GM19239 (cell line): ENCODE results near the gene FYCO1.
"Not testable (repeated sequence)": the region's sequence is repeated elsewhere in the genome, so short reads cannot be mapped to it uniquely, and the experiment has no call there.

Source experiments
- DNase-seq: peaks from one replicate; pipeline ENCODE4 v3.0.0; 2011; ENCODE audit warnings: low spot score; ENCODE audit not compliant: insufficient read length
- FAIRE-seq: peaks from 2 replicates; lab custom pipeline; 2011; peaks lifted over from hg19 to GRCh38; lab: Jason Lieb, UNC

Gene FYCO1

DNA sequence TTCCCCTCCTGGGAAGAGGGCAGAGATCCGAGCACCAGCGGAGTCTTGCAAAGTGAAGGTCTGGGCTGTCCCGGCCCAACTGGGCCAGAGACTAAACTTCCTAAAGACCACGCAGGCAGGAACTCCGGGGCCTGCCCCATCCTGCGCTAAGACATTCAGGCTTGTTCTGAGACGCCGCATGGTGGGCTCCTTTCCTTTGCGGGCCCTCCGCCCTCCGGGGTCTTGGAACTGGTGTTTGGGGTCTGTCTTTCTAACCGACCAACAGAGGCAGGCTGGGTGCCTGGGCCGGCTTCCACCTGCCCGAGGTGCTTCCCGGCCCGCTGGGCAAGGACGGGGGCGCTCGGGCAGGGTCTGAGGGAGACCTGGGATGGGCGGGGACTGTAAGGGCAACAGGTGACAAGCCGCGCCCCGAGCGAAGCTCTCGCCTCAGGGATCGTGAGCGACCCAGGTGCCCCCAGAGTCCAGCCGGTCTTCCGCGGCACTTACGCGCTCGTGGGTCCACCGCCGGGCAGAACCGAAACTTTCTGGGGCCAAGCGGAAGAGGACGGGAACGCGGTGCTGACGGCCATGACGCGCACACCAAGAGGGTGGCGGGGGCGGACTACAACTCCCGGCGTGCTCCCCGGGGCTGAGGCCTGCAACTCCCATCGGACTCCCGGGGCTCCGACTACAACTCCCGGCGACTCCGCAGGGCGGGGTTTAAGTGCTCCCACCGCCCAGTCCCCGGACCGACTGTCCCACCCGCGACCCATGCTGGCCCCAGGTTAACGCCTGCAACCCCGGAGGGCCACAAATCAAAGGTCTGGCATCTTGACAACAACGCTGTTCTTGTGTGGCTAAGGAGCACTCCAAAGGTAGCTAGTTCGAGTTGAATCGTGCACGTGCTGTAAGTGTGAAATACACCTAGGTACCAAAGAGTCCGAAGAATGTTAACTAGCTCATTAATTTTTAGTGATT, at the start of gene FYCO1:
Gene FYCO1 (minus strand): TSS at position 589 of the 957 bp plus-strand sequence. CDS start 10,914 bp downstream, outside the sequence.
- peak; percentile 80 for FAIRE-seq
- peak; percentile 92 for DNase-seq

DNA sequence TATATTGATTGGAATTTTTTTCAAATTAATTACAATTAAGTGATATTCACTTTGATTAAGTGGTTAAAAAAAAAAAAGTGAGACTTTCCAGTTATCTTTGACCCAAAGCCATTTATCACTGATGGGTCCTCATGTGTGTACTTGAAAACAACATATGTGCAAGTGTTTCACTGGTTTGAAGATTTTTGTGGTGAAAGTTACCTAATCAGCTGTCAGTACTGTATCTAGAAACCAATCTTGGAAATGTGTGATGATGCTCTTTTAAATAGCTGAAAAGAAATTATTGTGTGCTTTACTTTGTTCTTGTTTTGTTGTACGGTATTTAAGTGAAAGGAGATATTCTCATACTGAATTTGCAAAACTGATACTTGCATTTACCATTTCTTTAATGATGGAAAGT, 43.3 kb upstream of the FYCO1 start:
- FAIRE-seq (no peak), DNase-seq (no peak)

DNA sequence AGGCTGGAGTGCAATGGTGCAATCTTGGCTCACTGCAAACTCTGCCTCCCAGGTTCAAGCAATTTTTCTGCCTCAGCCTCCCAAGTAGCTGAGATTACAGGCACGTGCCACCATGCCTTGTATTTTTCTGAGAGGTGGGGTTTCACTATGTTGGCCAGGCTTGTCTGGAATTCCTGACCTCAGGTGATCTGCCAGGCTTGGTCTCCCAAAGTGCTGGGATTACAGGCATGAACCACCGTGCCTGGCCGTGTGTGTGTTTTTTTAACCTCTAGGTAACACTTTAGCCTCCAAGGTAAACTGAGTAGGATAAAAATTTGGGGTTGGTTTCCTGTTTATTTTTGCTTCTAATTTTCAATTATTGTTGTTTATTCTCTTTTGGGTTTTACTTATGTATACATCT, 42.4 kb upstream of the FYCO1 start:
- not testable (repeated sequence) for FAIRE-seq, DNase-seq

DNA sequence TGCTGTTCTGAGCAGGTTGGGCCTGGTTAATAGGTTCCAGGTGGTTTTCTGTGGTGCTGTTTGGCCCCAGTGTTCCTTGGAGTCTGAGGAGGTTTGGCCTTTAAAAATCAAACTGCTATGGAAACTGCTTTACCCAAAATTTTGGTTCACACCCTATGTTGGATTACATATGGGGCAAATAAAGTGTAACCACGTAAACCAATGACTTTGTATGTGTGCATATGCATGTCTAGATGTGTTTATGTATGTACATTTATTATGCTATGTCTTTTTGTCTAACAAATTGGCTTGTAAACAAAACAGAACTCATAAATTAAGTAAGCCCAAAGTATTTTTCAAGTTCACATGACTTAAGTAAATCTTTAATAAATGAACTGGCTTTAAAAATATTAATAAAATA, 40.6 kb upstream of the FYCO1 start:
- FAIRE-seq: no peak
- DNase-seq: no peak

DNA sequence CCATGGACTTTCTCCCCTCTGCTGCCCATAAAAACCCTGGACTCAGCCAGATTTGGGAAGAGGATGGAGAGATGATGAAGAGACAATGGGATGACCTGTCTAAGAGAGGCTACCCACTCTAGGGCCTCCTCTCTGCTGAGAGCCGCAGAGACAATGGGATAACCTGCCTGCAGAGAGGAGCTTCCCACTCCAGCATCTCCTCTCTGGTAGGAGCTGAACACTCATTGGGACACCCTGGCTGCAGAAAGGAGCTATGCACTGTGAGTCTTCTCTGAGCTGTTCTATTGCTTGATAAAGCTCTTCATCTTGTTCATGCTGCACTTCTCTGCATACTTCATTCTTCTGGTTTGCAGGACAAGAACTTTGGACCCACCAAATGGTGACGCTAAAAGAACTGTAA, 36.1 kb upstream of the FYCO1 start:
- FAIRE-seq (no peak), DNase-seq (no peak)

DNA sequence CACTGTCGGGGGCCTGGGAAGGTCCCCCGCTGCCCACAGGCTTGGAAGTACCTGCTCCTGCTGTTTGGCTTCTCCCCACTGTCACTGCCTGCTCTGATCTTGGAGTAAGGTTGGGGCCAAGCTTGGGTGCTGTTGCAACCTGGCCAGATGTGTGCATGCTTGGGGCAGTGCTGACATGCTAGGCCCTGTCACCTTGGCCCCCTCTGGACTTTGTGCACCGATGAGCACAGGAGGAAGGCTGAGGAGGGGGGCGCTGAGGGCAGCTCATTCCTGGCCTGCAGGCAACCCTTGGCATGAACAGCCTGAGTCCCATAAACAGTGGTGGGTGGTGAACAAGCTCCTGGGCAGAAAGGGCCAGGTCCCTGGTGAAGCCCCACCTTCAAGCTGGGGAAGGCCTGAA, 35.6 kb upstream of the FYCO1 start:
- FAIRE-seq: no peak

DNA sequence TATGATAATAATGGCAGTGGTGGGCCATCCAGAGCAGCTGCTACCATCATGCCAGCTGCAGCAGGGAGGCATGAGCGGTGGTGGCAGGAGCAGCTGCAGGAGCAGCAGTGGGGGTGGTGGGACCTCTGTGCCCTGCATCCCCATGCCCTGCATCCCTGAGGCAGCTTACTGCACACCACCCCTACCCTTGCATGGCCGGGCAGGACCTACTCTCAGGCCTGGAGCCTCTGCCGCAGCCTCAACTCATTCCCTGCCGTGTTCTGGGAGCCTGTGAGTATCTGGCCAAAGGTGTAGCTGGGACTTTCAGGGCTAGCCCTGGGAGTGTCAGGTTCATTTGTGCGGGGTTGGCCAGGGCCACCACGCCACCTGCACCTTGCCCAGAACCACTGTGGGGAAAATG, 35.0 kb upstream of the FYCO1 start:
- no peak for DNase-seq
- no peak for FAIRE-seq

More for the DNA sequence above, 35.6 kb upstream of the FYCO1 start:
- no peak for DNase-seq

DNA sequence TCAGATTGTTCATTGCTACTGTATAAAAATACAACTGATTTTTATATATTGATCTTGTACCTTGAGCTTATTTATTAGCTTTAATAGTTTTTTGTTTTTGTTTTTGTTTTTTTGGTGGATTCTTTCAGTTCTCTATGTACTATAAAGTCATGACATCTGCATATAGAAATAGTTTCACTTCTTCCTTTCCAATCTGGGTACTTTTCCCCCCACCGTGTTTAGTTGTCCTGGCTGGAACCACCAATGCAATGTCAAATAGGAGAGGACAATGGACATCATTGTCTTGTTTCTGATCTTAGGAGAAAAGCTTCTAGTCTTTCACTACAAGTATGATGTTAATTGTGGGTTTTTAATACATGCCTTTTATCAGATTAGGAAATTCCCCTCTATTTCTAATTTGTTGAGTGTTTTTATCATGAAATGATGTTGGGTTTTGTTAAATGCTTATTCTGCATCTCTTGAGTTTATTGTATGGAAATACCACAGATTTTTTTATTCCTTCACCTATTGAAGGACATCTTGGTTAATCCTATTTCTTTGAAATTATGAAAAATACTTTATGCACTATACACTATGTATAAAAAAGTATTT, 34.4 kb upstream of the FYCO1 start:
- no peak for DNase-seq
- peak; percentile 55 for FAIRE-seq

DNA sequence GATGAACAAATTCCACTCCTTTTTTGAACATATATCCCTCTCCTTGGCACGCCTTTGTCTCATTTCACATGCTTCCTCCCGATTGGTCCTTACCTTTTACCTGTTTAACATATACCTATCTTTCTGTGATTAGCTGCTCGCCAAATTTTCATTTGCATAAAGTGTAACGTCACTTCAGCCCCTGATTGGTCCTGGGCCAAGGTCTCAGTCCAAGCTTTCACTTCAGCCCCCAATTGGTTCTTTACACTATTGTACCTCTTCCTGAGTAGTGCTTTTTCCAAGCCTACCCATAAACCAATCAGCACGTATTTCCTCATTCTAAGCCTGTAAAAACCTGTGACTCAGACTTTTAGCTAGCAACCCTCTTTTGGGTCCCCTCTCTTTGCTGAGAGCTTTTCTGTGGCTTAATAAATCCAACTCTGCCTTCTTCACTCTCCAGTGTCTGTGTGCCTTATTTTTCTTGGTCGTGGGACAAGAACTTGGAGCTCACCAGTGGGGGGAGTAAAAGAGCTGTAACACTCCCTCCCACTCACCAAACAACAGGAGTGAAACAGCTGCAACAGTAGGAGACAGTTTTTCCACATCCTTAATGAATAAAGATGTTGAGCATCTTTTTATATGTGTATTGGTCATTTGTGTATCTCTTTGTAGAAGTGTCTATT, 32.2 kb upstream of the FYCO1 start:
- DNase-seq: no peak
- no peak for FAIRE-seq

DNA sequence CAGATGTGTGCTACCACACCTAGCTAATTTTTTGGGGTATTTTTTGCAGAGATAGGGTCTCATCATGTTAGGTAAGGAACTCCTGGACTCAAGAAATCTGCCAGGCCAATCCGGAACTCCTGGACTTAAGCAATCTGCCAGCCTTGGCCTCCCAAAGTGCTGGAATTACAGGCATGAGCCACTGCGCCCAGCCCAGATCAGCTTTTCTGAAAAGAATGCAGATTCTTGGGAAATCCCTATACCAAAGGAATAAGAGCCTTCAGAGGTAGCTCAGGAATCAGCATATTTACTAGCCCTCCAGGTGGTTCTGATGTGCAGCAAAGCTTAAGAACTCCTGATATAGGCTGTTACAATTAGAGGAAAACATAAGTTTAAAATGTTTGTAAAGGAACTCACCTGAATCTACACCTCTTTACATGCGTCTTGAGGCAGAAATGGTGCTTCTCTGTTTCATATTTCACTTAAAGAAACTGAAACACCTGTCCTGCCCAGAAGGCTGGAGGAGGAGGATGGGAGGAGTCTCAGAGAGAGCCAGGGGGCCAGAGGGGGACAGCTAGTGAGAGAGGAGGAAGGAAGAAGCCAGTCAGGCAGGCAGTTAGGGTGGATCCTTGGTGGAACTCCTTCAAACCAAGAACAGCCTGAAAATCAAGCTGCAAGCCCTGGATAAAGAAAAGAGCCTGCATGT, 31.5 kb upstream of the FYCO1 start, which contains the start of gene XCR1:
Gene XCR1 (minus strand): TSS at position 463 of the 685 bp plus-strand sequence. CDS start 5,536 bp downstream, outside the sequence.
- DNase-seq: no peak
- FAIRE-seq: no peak

DNA sequence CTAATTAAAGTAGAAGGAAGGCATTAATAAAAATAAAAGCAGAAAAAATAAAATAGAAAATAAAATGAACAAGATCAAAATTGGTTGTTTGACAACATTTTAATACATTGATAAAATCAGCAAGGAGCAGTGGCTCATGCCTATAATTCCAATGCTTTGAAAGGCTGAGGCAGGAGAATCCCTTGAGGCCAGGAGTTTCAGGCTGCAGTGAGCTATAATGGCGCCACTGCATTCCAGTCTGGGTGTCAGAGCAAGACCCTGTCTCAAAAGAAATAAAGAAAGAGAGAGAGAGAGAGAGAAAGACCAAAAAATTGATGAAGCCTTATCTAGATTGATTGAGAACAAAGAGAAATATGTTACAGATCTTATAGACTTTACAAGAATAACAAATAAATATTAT, 29.5 kb upstream of the FYCO1 start:
- FAIRE-seq (no peak), DNase-seq (no peak)

DNA sequence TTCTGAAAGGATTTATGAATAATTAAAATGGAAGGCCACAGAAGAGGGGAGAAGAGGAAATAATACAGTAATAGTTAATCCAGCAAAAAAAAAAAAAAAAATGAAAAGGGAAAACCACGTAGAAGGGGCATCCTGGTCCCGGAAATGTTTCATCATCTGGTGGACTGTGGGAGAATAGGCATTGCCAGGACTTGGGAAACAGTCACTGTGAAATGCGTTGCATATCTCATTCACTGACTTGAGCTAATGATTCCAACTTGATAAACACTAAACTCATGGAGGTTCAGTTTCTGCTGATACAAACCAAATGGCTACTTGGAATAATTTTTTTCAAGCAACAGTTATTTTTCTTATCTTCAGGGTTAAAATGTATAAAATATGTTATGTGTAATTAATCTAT, 28.5 kb upstream of the FYCO1 start:
- FAIRE-seq (no peak), DNase-seq (no peak)

DNA sequence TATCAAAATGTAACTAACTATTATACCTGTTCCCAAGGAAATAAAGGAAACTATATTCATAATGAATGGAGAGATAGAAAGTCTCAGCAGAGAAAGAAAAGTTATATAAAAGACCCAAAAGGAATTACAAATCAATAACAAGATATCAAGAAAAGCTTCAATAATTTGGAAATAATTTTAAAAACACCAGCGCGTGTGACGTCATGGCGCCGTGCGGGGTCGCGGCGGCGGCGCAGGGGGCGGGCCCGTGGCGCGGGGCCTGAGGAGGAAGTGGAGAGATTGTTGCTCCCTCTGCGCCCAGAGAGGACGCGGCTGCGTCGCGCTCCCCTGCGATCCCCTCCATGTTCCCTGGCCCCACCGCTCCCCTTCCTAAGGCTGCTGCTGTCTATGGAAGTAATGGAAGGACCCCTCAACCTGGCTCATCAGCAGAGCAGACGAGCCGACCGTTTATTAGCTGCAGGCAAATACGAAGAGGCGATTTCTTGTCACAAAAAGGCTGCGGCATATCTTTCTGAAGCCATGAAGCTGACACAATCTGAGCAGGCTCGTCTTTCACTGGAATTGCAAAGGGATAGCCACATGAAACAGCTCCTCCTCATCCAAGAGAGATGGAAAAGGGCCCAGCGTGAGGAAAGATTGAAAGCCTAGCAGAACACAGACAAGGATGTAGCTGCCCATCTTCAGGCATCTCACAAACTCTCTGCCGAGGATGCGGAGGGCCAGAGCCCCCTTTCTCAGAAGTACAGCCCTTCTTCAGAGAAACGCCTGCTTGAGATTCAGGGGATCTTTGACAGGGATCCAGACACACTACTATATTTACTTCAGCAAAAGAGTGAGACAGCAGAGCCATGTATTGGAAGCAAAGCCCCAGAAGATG, 27.5 kb upstream of the FYCO1 start:
- no peak for FAIRE-seq
- DNase-seq: no peak

DNA sequence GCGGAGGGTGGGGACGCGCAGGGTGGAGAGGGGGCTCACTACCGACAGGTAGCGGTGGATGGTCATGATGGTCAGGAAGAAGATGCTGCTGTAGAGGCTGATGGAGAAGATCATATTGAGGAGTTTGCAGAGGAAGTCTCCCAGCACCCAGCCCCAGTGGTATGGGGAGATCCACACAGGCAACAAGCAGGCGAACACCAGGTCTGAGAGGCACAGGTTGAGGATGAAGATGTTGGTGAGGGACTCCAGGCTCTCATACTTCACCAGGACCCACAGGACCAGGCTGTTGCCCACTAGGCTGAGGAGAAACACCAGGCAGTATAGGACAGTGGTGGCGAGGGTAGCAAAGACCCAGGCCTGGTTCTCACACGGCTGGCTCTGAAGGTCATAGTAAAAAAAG, 25.9 kb upstream of the FYCO1 start:
- no peak for FAIRE-seq

DNA sequence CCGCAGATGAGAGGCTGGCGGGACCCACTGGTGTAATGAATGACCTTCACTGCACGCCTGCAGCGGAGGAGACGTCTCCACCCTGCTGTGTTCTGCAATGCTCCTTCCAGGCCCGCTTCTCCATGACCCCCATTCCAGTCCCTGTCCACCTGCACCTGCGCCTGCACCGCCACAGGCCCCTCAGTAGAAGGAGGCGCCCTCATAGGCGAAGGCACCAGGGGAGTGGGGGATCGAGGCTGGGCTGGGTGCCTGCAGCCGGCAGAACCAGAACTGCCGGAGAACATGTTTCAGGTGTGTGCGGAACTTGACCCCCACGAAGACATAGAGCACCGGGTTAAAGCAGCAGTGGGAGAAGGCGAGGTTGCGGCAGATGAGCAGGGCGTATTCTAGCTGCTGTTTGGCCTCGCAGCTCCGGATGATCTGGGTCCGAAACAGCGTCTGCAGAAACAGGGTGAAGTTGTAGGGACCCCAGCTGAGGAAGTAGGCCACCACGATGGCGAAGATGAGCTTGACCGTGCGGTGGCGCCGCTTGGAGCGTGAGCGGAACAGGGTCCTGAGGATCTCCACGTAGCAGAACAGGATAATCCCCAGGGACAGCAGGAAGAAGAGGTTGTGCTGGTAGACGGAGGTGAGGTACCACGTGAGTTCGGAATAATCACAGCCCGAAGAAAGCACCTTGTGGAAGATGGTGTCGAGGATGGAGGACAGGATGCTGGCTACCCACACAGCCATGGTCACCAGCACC, 25.3 kb upstream of the FYCO1 start:
- no peak for DNase-seq
- no peak for FAIRE-seq

More for the DNA sequence above, 25.9 kb upstream of the FYCO1 start:
- DNase-seq: no peak

DNA sequence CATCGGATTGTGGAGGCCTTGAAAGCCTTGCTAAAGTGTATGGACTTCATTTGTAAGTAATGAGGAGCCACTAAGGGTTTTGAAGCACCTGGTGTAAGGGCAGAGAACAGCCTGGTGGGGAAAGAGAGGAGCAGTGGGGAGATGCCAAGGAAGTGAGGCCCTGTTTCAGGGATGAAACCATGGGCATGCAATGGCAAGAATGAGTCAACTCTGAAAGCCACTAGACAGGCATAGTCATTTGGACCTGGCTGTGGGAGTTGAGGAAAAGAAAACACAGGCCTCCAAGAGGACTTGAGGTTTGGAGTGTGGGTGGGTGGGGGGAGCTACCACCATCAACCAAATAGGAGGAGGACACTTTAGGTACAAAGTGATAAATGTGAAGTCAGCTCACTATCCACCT, 24.1 kb upstream of the FYCO1 start:
- no peak for FAIRE-seq
- no peak for DNase-seq

DNA sequence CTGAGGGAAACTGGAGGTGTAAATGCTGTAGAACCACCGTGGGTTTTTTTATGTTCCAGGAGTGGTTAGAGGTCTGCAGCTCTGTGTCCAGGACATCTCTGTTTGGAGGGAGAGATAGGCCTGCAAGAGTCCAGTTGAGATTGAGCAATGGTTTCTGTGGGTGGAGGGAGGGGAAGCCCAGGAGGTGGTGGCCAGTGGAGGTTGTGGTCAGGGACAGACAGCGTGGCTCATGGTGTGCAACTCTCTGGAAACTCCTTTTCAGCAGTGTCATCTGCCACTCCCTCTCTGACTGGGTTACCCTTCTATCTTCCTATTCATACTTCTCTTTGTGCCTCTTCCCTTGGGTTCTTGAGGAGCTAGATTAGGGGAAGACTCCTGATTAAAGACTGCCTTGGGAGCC, 22.1 kb upstream of the FYCO1 start:
- FAIRE-seq (no peak), DNase-seq (no peak)

DNA sequence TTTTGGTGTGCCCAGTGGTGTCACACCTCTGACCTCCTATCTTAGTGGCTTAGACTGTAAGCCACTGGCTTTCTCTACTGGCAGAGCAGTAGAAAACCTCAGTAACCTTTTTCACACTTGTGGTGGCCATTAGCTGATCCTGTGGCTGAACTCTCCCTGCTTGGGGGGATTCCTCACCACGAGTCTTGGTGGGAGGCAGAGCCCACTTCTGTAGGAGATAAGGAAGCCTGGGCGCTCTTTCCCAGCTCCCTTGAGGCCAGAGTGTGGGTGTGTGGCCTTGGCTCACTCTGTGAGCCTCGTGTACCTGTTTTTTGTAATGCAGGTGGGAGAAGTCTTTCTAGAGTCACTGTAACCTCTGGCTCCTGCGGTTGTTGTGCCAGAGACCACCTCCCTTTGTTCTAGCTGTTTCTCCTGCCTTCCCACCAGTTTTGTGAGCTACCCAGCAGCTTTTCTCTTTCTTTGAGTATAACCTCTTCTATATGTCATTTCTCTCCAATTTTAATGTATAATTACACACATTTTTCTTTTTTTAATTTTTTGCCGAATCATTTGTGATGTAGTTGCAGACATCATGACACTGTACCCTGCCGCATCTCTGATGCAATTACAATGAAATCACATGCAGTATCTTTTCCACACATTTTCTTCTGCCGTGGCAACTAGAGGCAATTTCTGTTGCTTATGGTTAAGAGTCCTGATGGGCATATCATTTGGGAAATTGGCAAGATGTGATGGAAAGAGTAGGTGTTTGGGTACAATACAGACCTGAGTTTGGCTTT, 17.9 kb upstream of the FYCO1 start:
- no peak for DNase-seq
- no peak for FAIRE-seq
